Keratinocyte (primary cell): Measurements from ENCODE around the gene POPDC2. TPM values are rescaled to one million over a fixed set of nuclear protein-coding genes. Genes with fewer than 3 reads are reported as not detected.
A peak's percentile ranks its signal among the peaks of the same experiment; 100 is the strongest.
"Not testable (repeated sequence)": the region's sequence is repeated elsewhere in the genome, so short reads cannot be mapped to it uniquely, and the experiment has no call there.

Experiments used
- DNase-seq: peaks from one replicate; pipeline ENCODE4 v3.0.0-alpha.2; 2011; ENCODE audit warnings: low read depth, missing footprints, low spot score
- FAIRE-seq: peaks from 2 replicates; lab custom pipeline; 2011; peaks lifted over from hg19 to GRCh38; lab: Jason Lieb, UNC
- H2AFZ ChIP-seq: 2 replicates; pipeline ENCODE4 v1.6.0; 2012; ENCODE audit warnings: low read length, control low read depth, inconsistent platforms; ENCODE audit not compliant: control insufficient read depth
- H3K27ac ChIP-seq: 2 replicates; pipeline ENCODE4 v1.5.1; 2011; ENCODE audit warnings: low read length; ENCODE audit not compliant: control insufficient read depth, insufficient read depth
- H3K27me3 ChIP-seq: 3 replicates; pipeline ENCODE4 v1.6.0; 2011; ENCODE audit warnings: low read length; ENCODE audit not compliant: control insufficient read depth, insufficient read depth; ENCODE audit errors: extremely low read depth
- H3K36me3 ChIP-seq, 2 experiments: 2 replicates in 1 of 2; 3 replicates in 1 of 2; pipeline ENCODE4 v1.5.1; 2011; ENCODE audit warnings: low read length in 2 of 2, mild to moderate bottlenecking in 1 of 2; ENCODE audit not compliant: control insufficient read depth in 2 of 2, insufficient read depth in 2 of 2; ENCODE audit errors: extremely low read depth in 1 of 2
- H3K4me1 ChIP-seq: 3 replicates; pipeline ENCODE4 v1.5.1; 2011; ENCODE audit warnings: low read length; ENCODE audit not compliant: control insufficient read depth, insufficient read depth; ENCODE audit errors: extremely low read depth
- H3K4me2 ChIP-seq: 3 replicates; pipeline ENCODE4 v1.6.0; 2011; ENCODE audit warnings: low read depth, low read length; ENCODE audit not compliant: control insufficient read depth, insufficient read depth; ENCODE audit errors: extremely low read depth
- H3K4me3 ChIP-seq, 3 experiments: fragments of 200-600 bp in 1 of 3; sonication (generic) in 1 of 3; 2 replicates in 2 of 3; 3 replicates in 1 of 3; pipeline ENCODE4 v1.5.1; 2011 to 2016; ENCODE audit warnings: low read length in 3 of 3, mild to moderate bottlenecking in 3 of 3, control low read depth in 2 of 3, inconsistent platforms in 1 of 3, low read depth in 1 of 3, mixed read lengths in 1 of 3, mixed run types in 1 of 3, moderate library complexity in 1 of 3; ENCODE audit not compliant: control insufficient read depth in 2 of 3, insufficient read depth in 2 of 3; ENCODE audit errors: extremely low read depth in 1 of 3
- H3K79me2 ChIP-seq: 2 replicates; pipeline ENCODE4 v1.6.0; 2012; ENCODE audit warnings: low read length; ENCODE audit not compliant: control insufficient read depth, insufficient read depth
- H3K9ac ChIP-seq: 3 replicates; pipeline ENCODE4 v1.6.0; 2011; ENCODE audit warnings: low read length; ENCODE audit not compliant: control insufficient read depth, insufficient read depth; ENCODE audit errors: extremely low read depth
- H3K9me1 ChIP-seq: 3 replicates; pipeline ENCODE4 v1.6.0; 2011; ENCODE audit warnings: low read length; ENCODE audit not compliant: control insufficient read depth, insufficient read depth; ENCODE audit errors: extremely low read depth
- H3K9me3 ChIP-seq: 2 replicates; pipeline ENCODE4 v1.5.1; 2012; ENCODE audit warnings: low read depth, low read length; ENCODE audit not compliant: control insufficient read depth
- H4K20me1 ChIP-seq: 3 replicates; pipeline ENCODE4 v1.6.0; 2011; ENCODE audit warnings: low read length; ENCODE audit not compliant: control insufficient read depth, insufficient read depth; ENCODE audit errors: extremely low read depth
- EZH2 ChIP-seq: IDR thresholded peaks from one replicate; pipeline ENCODE4 v1.6.1; 2012; ENCODE audit warnings: inconsistent platforms, mild to moderate bottlenecking, low read length, moderate library complexity
- dilution Hi-C: fragments of 300-500 bp; cut with MboI; formaldehyde crosslinking; loops from one replicate; pipeline ENCODE4 v1.7.0; 2020; ENCODE audit warnings: low sequenced_read_pairs; ENCODE audit not compliant: extremely low pct_ligation_motif_present
- polyA plus RNA-seq, 5 experiments: library from polyadenylated mRNA; depleted of rRNA in 3 of 5; stranded (reverse) in 3 of 5; stranded (forward) in 1 of 5; unstranded in 1 of 5; fragments of >200 nt; gene quantifications; 1 replicate in 1 of 5; 2 replicates in 3 of 5; 3 replicates in 1 of 5; pipeline versions ENCODE4 v1.2.1 to v1.2.3, GENCODE V29; 2011 to 2012; ENCODE audit warnings: missing spikeins in 2 of 5, low read depth in 1 of 5, low replicate concordance in 1 of 5
- TF ChIP-seq, protein P1 (sequence below), 3 experiments: IDR thresholded peaks in 1 of 3; conservative IDR thresholded peaks in 1 of 3; optimal IDR thresholded peaks in 1 of 3; 2 replicates in 2 of 3; 3 replicates in 1 of 3; pipeline versions ENCODE3 to v1.5.1; 2011; ENCODE audit warnings: low read length in 3 of 3, mild to moderate bottlenecking in 3 of 3, moderate library complexity in 2 of 3, control low read depth in 1 of 3, inconsistent platforms in 1 of 3; ENCODE audit not compliant: insufficient read depth in 2 of 3; ENCODE audit errors: extremely low read depth in 1 of 3

Gene POPDC2
- polyA plus RNA-seq, 1 donor (not counting 4 experiments of a cell fraction or from before 2014, with no cell fraction given): 0.87 TPM

DNA sequence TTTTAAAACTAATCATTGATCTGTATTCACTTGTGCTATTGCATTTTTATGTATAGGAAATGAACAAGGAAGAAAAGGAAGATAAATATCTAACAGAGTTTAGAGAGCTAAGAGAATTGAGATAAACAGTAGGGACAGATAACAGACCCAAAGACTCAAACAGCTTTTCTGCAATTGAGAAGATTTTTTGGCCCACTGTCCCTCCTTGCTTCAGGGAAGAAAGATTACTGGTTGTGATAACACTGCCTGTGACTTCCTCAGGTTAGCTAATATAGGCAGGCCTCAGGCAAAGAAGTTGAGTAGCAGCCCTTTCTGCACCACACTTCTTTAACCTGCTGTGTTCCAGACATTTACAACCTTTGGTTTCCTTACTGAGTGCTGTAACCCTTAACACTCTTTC, 19.5 kb upstream of the POPDC2 start:
- Histone ChIP-seq H3K4me3 (no peak overlapping the region), H4K20me1 (no peaks in the 10 kb centered on the region), H3K79me2 (peaks cover 13% of the 10 kb centered on the region), H3K4me2 (no peak overlapping the region), H3K9me1 (no peaks in the 10 kb centered on the region), H3K36me3 (peaks cover 0 to 5% of the 10 kb centered on the region in 2 experiments), H3K9ac (no peak overlapping the region), H3K27ac (no peak overlapping the region), H3K27me3 (no peaks in the 10 kb centered on the region), H2AFZ (no peak overlapping the region), H3K4me1 (peaks cover 11% of the 10 kb centered on the region), H3K9me3 (no peaks in the 10 kb centered on the region)
- FAIRE-seq (no peak), DNase-seq (no peak)
- dilution Hi-C loops: no loop called here
- TF ChIP-seq, protein P1, sequence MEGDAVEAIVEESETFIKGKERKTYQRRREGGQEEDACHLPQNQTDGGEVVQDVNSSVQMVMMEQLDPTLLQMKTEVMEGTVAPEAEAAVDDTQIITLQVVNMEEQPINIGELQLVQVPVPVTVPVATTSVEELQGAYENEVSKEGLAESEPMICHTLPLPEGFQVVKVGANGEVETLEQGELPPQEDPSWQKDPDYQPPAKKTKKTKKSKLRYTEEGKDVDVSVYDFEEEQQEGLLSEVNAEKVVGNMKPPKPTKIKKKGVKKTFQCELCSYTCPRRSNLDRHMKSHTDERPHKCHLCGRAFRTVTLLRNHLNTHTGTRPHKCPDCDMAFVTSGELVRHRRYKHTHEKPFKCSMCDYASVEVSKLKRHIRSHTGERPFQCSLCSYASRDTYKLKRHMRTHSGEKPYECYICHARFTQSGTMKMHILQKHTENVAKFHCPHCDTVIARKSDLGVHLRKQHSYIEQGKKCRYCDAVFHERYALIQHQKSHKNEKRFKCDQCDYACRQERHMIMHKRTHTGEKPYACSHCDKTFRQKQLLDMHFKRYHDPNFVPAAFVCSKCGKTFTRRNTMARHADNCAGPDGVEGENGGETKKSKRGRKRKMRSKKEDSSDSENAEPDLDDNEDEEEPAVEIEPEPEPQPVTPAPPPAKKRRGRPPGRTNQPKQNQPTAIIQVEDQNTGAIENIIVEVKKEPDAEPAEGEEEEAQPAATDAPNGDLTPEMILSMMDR (optimal IDR thresholded peaks at IDR 0.05 in 1 of 3, IDR thresholded peaks at IDR 0.05 in 1 of 3, conservative IDR thresholded peaks at IDR 0.05 in 1 of 3; ENCODE audit: extremely low read depth in 1 of 3, insufficient read depth in 2 of 3, low read length in 3 of 3): no peak
- TF ChIP-seq EZH2: no peak

DNA sequence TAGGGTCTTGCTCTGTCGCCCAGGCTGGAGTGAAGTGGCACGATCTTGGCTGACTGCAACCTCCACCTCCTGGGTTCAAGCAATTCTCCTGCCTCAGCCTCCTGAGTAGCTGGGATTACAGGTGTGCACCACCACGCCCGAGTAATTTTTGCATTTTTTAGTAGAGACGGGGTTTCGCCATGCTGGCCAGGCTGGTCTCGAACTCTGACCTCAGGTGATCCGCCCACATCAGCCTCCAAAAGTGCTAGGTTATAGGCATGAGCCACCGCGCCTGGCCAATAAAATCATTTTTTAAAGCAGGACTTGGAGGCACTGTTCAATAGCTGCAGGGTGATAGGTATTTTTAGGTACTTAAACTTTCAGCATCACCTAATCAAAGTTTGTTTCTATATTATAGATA, 17.8 kb upstream of the POPDC2 start:
- H3K27ac ChIP-seq, H3K9me1 ChIP-seq, FAIRE-seq, H3K4me2 ChIP-seq, H3K27me3 ChIP-seq, H3K9ac ChIP-seq, H3K4me3 ChIP-seq, DNase-seq, H3K9me3 ChIP-seq, H3K36me3 ChIP-seq, H2AFZ ChIP-seq, dilution Hi-C loops, H4K20me1 ChIP-seq: not testable (repeated sequence)
- Histone ChIP-seq H3K4me1 (peaks cover 11% of the 10 kb centered on the region), H3K79me2 (peaks cover 13% of the 10 kb centered on the region)

DNA sequence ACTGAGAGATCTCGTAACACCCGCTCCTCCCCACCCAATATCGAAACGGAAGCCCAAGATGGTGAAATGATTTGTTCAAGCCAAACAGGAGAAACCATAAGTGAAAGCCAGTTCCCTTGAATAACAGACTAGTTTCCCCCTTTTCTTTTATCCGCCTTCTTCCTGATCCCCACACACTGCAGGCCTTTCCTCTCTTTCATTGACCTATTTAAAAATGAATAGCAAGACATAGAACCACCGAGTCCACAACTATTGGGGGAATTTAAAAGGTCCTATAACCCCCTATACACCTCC, 17.2 kb upstream of the POPDC2 start:
- dilution Hi-C loops: no loop called here
- Histone ChIP-seq H2AFZ (peak overlapping the region; percentile 91), H3K4me3 (peak overlapping the region; percentile 64 to 82 (median 72)), H3K36me3 (peaks cover 6 to 8% of the 10 kb centered on the region in 2 experiments), H3K27ac (peak overlapping the region; percentile 69), H3K79me2 (peaks cover 13% of the 10 kb centered on the region), H3K4me1 (peaks cover 11% of the 10 kb centered on the region), H3K9me1 (no peaks in the 10 kb centered on the region), H3K9ac (peak overlapping the region; percentile 74), H3K9me3 (no peaks in the 10 kb centered on the region), H3K27me3 (no peaks in the 10 kb centered on the region), H4K20me1 (no peaks in the 10 kb centered on the region), H3K4me2 (peak overlapping the region; percentile 83)
- no peak for DNase-seq
- TF ChIP-seq, protein P1 (optimal IDR thresholded peaks at IDR 0.05 in 1 of 3, IDR thresholded peaks at IDR 0.05 in 1 of 3, conservative IDR thresholded peaks at IDR 0.05 in 1 of 3; ENCODE audit: extremely low read depth in 1 of 3, insufficient read depth in 2 of 3, low read length in 3 of 3): no peak
- no peak for TF ChIP-seq EZH2
- no peak for FAIRE-seq
